PC-3 (cell line): Measurements from ENCODE around the gene LCLAT1. TPM values are rescaled to one million over a fixed set of nuclear protein-coding genes. Genes with fewer than 3 reads are reported as not detected.

Source experiments
- ATAC-seq: fragments of 200-7000 bp; cut with Tn5 transposase; 2 replicates; pipeline ENCODE4 v1.9.1; 2020; ENCODE audit warnings: mild to moderate bottlenecking, moderate library complexity
- BruUV-seq: library from RNA; stranded (reverse); fragments of 400-500 nt; replicated peaks from 2 replicates; lab custom pipeline; 2021; lab: Mats Ljungman, UMichigan
- CTCF ChIA-PET: fragments of 300-600 bp; sonication (Branson Sonifier 250); formaldehyde crosslinking; loops from one replicate; lab custom pipeline; 2022; ENCODE audit warnings: antibody characterized with exemption; lab: Charles Lee
- POLR2A ChIA-PET: fragments of 300-600 bp; sonication (Branson Sonifier 250); formaldehyde crosslinking; loops from one replicate; lab custom pipeline; 2022; ENCODE audit warnings: antibody characterized with exemption; ENCODE audit not compliant: unreplicated experiment; lab: Charles Lee
- DNase-seq: peaks from one replicate; pipeline ENCODE4 v3.0.0-alpha.2; 2015
- H2AFZ ChIP-seq: fragments of 300-600 bp; sonication (generic); 2 replicates; pipeline ENCODE4 v1.6.0; 2016; ENCODE audit warnings: antibody characterized with exemption, low read length
- H3F3A ChIP-seq: fragments of 300-600 bp; sonication (generic); one replicate; pipeline ENCODE4 v1.6.0; 2017; ENCODE audit warnings: antibody characterized with exemption, low read length, control low read depth, mild to moderate bottlenecking; ENCODE audit not compliant: unreplicated experiment
- H3K27ac ChIP-seq: fragments of 300-600 bp; sonication (generic); 2 replicates; pipeline ENCODE4 v1.5.1; 2016; ENCODE audit warnings: mild to moderate bottlenecking, low read length
- H3K27me3 ChIP-seq: fragments of 300-600 bp; sonication (generic); 2 replicates; pipeline ENCODE4 v1.6.1; 2016; ENCODE audit warnings: low read length, mixed read lengths
- H3K36me3 ChIP-seq: fragments of 300-600 bp; sonication (generic); 2 replicates; pipeline ENCODE4 v1.6.1; 2016; ENCODE audit warnings: low read depth, mixed run types, low read length, mixed read lengths
- H3K4me1 ChIP-seq: fragments of 300-600 bp; sonication (generic); 2 replicates; pipeline ENCODE4 v1.5.1; 2016; ENCODE audit warnings: low read length; ENCODE audit not compliant: insufficient read depth
- H3K4me2 ChIP-seq: fragments of 300-600 bp; sonication (generic); 2 replicates; pipeline ENCODE4 v1.6.0; 2016; ENCODE audit warnings: low read length
- H3K4me3 ChIP-seq: fragments of 300-600 bp; sonication (generic); 2 replicates; pipeline ENCODE4 v1.5.1; 2016; ENCODE audit warnings: mild to moderate bottlenecking, low read length, mixed read lengths
- H3K79me2 ChIP-seq: fragments of 300-600 bp; sonication (generic); 2 replicates; pipeline ENCODE4 v1.6.1; 2017; ENCODE audit warnings: low read length, mixed read lengths
- H3K9ac ChIP-seq: fragments of 300-600 bp; sonication (generic); 2 replicates; pipeline ENCODE4 v1.6.0; 2016; ENCODE audit warnings: mild to moderate bottlenecking, low read length
- H3K9me2 ChIP-seq: fragments of 300-600 bp; sonication (generic); replicated peaks from 2 replicates; pipeline ENCODE4 v1.6.1; 2016; ENCODE audit warnings: mixed run types, low read length, mixed read lengths
- H3K9me3 ChIP-seq: fragments of 300-600 bp; sonication (generic); 2 replicates; pipeline ENCODE4 v1.6.1; 2016; ENCODE audit warnings: low read length, mixed read lengths
- H4K20me1 ChIP-seq: fragments of 300-600 bp; sonication (generic); 2 replicates; pipeline ENCODE4 v1.6.1; 2016; ENCODE audit warnings: low read length, mixed read lengths
- CTCF ChIP-seq: fragments of 300-600 bp; sonication (generic); conservative IDR thresholded peaks from 2 replicates; pipeline ENCODE4 v1.5.1; 2017; ENCODE audit warnings: antibody characterized with exemption, low read depth, mild to moderate bottlenecking, low read length
- EZH2 ChIP-seq: fragments of 300-600 bp; sonication (generic); IDR thresholded peaks from one replicate; pipeline ENCODE4 v1.6.1; 2017; ENCODE audit warnings: antibody characterized with exemption, mild to moderate bottlenecking, low read length; ENCODE audit not compliant: unreplicated experiment
- EZH2phosphoT487 ChIP-seq: fragments of 300-600 bp; sonication (generic); IDR thresholded peaks from 2 replicates; pipeline ENCODE4 v1.6.1; 2018; ENCODE audit warnings: mild to moderate bottlenecking, antibody characterized with exemption, low read length, borderline replicate concordance
- intact Hi-C: fragments of 100-400 bp; cut with micrococcal nuclease; formaldehyde crosslinking; loops from 2 replicates; pipeline ENCODE4 v1.9.0; 2023
- total RNA-seq: library from RNA; depleted of rRNA; stranded (reverse); fragments of >200 nt; gene quantifications from 2 replicates; pipeline ENCODE4 v1.2.3, GENCODE V29; 2014

The LCLAT1 gene
- total RNA-seq, 1 experiment from 2014 or later, result 22.0 TPM

- intact Hi-C loops, result no loop called here
- Histone ChIP-seq H3K27me3 (no peaks in the 10 kb centered on the region), H3K4me1 (peaks cover 6% of the 10 kb centered on the region; the same call in 1 of the 2 replicates), H4K20me1 (peaks cover 24% of the 10 kb centered on the region; the same call in 1 of the 2 replicates), H3K9ac (no peak overlapping the region), H3K36me3 (no peaks in the 10 kb centered on the region), H3K9me2 (no peaks in the 10 kb centered on the region), H3K4me2 (no peak overlapping the region), H3F3A (no peaks in the 10 kb centered on the region), H3K79me2 (peaks cover 96% of the 10 kb centered on the region), H3K27ac (no peak overlapping the region), H2AFZ (no peak overlapping the region), H3K4me3 (no peak overlapping the region), H3K9me3 (no peaks in the 10 kb centered on the region)
- DNase-seq, result no peak
- BruUV-seq, result no TSS peak
- ATAC-seq, result 0 out of 2 replicates have a peak, but pooled peaks have one; percentile 13
- no peak for TF ChIP-seq CTCF
- no peak for TF ChIP-seq EZH2phosphoT487
- no peak for TF ChIP-seq EZH2
- ChIA-PET CTCF (interaction anchor here (0.6 kb wide), 1 partner anchor 364 kb away, joined by 3 read pairs; no protein-coding TSS in a partner anchor), POLR2A (no interaction called here)
Observed at GRCh38 chr2:30454571-30454970, 7.5 kb downstream of the LCLAT1 start.

DNA sequence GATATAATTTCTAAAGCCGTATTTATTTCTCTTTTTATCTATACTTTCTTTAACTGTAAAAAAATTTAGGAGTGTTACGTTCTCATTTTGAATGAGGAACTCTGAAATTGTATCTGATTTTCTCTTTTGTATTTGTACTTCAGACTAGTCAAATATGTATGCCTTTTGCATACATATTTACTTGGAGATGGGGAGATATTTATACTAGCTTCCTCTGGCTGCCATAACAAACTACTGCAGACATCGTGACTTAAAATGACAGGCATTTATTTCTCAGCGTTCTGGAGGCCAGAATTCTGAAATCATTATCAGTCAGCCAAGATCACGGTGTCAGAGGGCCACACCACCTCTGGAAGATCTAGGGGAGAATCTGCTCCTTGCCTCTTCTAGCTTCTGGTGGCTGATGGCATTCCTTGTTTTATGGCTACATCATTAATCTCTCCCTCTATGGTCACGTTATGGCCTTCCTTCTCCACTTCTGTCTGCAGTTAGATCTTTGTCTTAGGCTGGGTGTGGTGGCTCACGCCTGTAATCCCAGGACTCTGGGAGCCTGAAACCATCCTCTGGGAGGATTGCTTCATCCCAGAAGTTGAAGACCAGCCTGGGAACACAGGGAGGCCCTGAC, 8.2 kb downstream of the LCLAT1 start:
- ChIA-PET POLR2A (no interaction called here), CTCF (no interaction called here)
- no peak for DNase-seq
- TF ChIP-seq CTCF (no peak), EZH2 (no peak), EZH2phosphoT487 (no peak)
- Histone ChIP-seq H3K9me3 (no peaks in the 10 kb centered on the region), H4K20me1 (peaks cover 25% of the 10 kb centered on the region; the same call in 1 of the 2 replicates), H3K9me2 (no peaks in the 10 kb centered on the region), H2AFZ (no peak overlapping the region), H3K27ac (no peak overlapping the region), H3F3A (no peaks in the 10 kb centered on the region), H3K27me3 (no peaks in the 10 kb centered on the region), H3K4me3 (no peak overlapping the region), H3K9ac (no peak overlapping the region), H3K79me2 (peaks cover 96% of the 10 kb centered on the region), H3K4me2 (no peak overlapping the region), H3K4me1 (peaks cover 6% of the 10 kb centered on the region; the same call in 1 of the 2 replicates), H3K36me3 (no peaks in the 10 kb centered on the region)
- intact Hi-C loops, result no loop called here
- BruUV-seq, result no TSS peak
- ATAC-seq, result no peak

DNA sequence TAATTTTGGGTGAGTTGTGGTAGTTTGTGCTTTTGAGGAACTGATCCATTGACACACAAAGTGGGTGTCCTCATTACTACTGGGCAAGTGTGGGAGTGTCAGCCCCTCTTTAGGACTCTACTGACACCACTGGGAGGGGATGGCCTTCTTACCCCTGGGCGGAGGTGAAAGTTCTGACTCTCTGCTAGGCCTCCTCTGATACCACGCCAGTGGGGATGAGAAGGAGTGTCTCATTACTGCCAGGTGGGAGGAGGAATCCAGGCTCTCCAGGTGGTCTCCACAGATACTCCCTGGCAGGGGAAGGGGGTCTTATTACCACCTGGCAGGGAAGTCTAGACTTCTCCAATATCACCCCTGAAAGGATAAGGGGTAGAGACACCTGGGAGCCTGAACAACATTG, 9.1 kb downstream of the LCLAT1 start:
- H3K9me3 ChIP-seq, result no peaks in the 10 kb centered on the region
- no TSS peak for BruUV-seq
- H3K4me3 ChIP-seq, result no peak overlapping the region
- no peak overlapping the region for H2AFZ ChIP-seq
- no peak for TF ChIP-seq EZH2
- no peak for TF ChIP-seq EZH2phosphoT487
- no peak for TF ChIP-seq CTCF
- H3K27ac ChIP-seq, result no peak overlapping the region
- intact Hi-C loops, result no loop called here
- ChIA-PET CTCF (no interaction called here), POLR2A (no interaction called here)
- H3K79me2 ChIP-seq, result peaks cover 96% of the 10 kb centered on the region
- ATAC-seq (no peak), DNase-seq (no peak)
- H3K27me3 ChIP-seq, result no peaks in the 10 kb centered on the region
- no peak overlapping the region for H3K9ac ChIP-seq
- H4K20me1 ChIP-seq, result peaks cover 24% of the 10 kb centered on the region; the same call in 1 of the 2 replicates
- no peak overlapping the region for H3K4me2 ChIP-seq
- H3K9me2 ChIP-seq, result no peaks in the 10 kb centered on the region
- no peaks in the 10 kb centered on the region for H3F3A ChIP-seq
- no peaks in the 10 kb centered on the region for H3K36me3 ChIP-seq
- H3K4me1 ChIP-seq, result peaks cover 2% of the 10 kb centered on the region; the same call in 1 of the 2 replicates
